Neural crest cell (in vitro differentiated cells): ENCODE measurements around the gene SLC39A5. TPM values are rescaled to one million over a fixed set of nuclear protein-coding genes. Genes with fewer than 3 reads are reported as not detected.
A peak's percentile ranks its signal among the peaks of the same experiment; 100 is the strongest.

Experiments
- DNase-seq: peaks from one replicate; pipeline ENCODE4 v3.0.0; 2021; ENCODE audit warnings: low read depth, mixed read lengths, low spot score
- H3K27ac Mint-ChIP-seq: one replicate; pipeline ENCODE4 v1.8.0; 2021; ENCODE audit warnings: mild to moderate bottlenecking, mixed read lengths; ENCODE audit not compliant: unreplicated experiment
- H3K27me3 Mint-ChIP-seq: 2 replicates; pipeline ENCODE4 v1.8.0; 2021; ENCODE audit warnings: low read depth, mild to moderate bottlenecking, mixed read lengths
- H3K36me3 Mint-ChIP-seq: 2 replicates; pipeline ENCODE4 v1.8.0; 2021; ENCODE audit warnings: low read depth, mild to moderate bottlenecking, mixed read lengths
- H3K4me1 Mint-ChIP-seq: 2 replicates; pipeline ENCODE4 v1.8.0; 2021; ENCODE audit warnings: mixed read lengths
- H3K4me3 Mint-ChIP-seq: one replicate; pipeline ENCODE4 v1.8.0; 2021; ENCODE audit warnings: mild to moderate bottlenecking, mixed read lengths
- H3K9me3 Mint-ChIP-seq: 2 replicates; pipeline ENCODE4 v1.8.0; 2021; ENCODE audit warnings: mixed read lengths
- total RNA-seq: library from RNA; stranded (reverse); gene quantifications from 2 replicates; pipeline ENCODE4 v1.2.1, GENCODE V29; 2021
- TF ChIP-seq, protein P1 (sequence below): fragments of 200-600 bp; sonication (generic); conservative IDR thresholded peaks from 2 replicates; pipeline ENCODE4 v1.5.0; 2021; ENCODE audit warnings: antibody characterized with exemption, mild to moderate bottlenecking

The SLC39A5 gene
- total RNA-seq, 1 donor from 2014 or later, result 0.65 TPM

DNA sequence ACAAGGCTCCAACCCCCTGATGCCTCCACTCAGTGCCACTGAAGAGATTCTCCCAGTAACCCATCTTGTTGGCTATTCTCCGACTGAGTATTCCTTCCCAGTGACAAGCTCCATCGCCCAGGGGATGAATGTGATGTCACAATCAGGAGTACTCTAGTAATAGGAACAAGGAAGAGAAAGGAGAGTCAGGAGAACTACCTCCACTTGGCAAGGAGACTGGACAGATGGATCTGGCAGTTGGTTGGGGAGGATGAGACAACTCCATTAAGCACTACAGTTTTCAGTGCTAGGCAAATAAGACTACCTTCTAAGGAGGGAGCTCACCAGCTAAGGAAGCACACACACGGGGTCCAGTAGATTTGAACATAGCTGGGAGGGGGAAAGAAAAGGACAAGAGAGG, 13.4 kb upstream of the SLC39A5 start:
- no peak overlapping the region for H3K27ac Mint-ChIP-seq

DNA sequence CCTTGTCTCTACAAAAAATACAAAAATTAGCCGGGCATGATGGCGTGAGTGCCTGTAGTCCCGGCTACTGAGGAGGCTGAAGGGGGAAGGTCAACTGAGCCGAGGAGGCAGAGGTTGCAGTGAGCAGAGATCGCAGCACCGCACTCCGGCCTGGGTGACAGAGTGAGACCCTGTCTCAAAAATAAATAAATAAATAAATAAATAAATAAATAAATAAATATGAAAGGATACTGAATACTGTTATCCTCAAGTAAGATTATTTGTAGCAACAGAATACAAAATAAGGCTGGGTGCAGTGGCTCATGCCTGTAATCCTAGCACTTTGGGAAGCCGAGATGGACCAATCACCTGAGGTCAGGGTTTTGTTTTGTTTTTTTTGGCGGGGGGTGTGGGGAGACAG, 10.0 kb upstream of the SLC39A5 start:
- Mint-ChIP-seq H3K36me3 (peaks cover 9% of the 10 kb centered on the region), H3K27me3 (no peaks in the 10 kb centered on the region), H3K9me3 (no peaks in the 10 kb centered on the region), H3K27ac (no peak overlapping the region), H3K4me1 (peaks cover 38% of the 10 kb centered on the region), H3K4me3 (peak overlapping the region; percentile 74)
- no peak for DNase-seq
- TF ChIP-seq, protein P1, sequence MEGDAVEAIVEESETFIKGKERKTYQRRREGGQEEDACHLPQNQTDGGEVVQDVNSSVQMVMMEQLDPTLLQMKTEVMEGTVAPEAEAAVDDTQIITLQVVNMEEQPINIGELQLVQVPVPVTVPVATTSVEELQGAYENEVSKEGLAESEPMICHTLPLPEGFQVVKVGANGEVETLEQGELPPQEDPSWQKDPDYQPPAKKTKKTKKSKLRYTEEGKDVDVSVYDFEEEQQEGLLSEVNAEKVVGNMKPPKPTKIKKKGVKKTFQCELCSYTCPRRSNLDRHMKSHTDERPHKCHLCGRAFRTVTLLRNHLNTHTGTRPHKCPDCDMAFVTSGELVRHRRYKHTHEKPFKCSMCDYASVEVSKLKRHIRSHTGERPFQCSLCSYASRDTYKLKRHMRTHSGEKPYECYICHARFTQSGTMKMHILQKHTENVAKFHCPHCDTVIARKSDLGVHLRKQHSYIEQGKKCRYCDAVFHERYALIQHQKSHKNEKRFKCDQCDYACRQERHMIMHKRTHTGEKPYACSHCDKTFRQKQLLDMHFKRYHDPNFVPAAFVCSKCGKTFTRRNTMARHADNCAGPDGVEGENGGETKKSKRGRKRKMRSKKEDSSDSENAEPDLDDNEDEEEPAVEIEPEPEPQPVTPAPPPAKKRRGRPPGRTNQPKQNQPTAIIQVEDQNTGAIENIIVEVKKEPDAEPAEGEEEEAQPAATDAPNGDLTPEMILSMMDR, result no peak

More for the DNA sequence above, 13.4 kb upstream of the SLC39A5 start:
- TF ChIP-seq, protein P1, result no peak
- Mint-ChIP-seq H3K4me1 (peaks cover 11% of the 10 kb centered on the region), H3K36me3 (peaks cover 15% of the 10 kb centered on the region), H3K4me3 (peak overlapping the region; percentile 72), H3K9me3 (no peaks in the 10 kb centered on the region), H3K27me3 (no peaks in the 10 kb centered on the region)
- no peak for DNase-seq

DNA sequence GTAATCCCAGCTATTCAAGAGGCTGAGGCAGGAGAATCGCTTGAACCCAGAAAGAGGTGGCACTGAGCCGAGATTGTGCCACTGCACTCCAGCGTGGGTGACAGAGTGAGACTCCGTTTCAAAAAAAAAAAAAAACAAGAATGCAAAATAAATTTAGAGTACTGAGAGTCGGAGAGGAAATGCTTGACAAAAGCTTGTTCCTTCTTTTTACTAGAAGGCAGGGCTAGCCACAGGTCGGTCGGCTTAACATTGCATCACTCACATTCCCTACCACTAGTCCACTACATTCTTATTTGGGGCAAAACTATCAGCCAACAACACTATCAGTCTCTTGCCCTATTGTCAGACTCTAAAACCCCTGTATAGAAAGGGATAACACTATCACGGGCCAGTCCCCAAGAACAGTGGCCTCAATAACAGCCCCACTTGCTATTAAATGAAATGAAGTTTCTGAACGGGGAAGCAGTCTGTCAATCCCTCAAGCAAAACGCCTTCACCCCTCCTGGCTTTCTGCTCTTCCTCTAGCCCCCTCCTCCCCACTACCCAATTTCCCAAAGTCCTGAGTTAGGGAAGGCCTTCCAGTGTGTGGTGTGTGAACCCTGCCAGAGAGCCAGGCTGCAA, 9.1 kb upstream of the SLC39A5 start:
- Mint-ChIP-seq H3K4me3 (peak overlapping the region; percentile 100), H3K27ac (peak overlapping the region; percentile 95), H3K36me3 (peaks cover 4% of the 10 kb centered on the region), H3K9me3 (no peaks in the 10 kb centered on the region), H3K27me3 (no peaks in the 10 kb centered on the region), H3K4me1 (peaks cover 46% of the 10 kb centered on the region)
- TF ChIP-seq, protein P1, result no peak
- DNase-seq, result no peak

DNA sequence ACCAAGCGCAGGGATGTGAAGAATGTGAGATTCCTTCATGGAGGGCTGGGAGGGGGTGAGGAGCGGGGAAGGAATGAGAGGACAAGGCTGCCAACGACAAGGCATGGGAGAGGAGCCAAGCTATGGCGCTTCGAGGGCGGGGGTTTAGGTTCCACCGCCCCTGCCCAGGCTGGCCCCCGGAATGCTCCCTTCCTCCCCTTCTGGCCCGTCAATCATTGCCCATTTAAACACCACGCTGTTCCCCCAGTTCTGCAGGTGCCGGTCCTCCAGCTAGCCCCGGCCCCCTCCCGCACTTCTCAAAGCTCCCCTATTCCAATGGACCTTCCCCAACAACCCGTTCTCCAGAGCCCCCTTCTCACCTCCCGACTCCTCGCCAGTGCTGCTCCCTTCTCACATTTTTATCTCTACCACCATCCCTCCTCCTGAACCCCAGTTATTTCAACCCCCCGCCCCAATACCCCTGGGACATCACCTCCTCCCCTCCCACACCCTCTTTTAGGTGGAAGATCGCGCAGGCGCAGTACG, 8.6 kb upstream of the SLC39A5 start:
- Mint-ChIP-seq H3K36me3 (peaks cover 4% of the 10 kb centered on the region), H3K9me3 (no peaks in the 10 kb centered on the region), H3K4me1 (peaks cover 46% of the 10 kb centered on the region), H3K4me3 (peak overlapping the region; percentile 100), H3K27ac (peak overlapping the region; percentile 95), H3K27me3 (no peaks in the 10 kb centered on the region)
- TF ChIP-seq, protein P1, result no peak
- peak; percentile 14 for DNase-seq

DNA sequence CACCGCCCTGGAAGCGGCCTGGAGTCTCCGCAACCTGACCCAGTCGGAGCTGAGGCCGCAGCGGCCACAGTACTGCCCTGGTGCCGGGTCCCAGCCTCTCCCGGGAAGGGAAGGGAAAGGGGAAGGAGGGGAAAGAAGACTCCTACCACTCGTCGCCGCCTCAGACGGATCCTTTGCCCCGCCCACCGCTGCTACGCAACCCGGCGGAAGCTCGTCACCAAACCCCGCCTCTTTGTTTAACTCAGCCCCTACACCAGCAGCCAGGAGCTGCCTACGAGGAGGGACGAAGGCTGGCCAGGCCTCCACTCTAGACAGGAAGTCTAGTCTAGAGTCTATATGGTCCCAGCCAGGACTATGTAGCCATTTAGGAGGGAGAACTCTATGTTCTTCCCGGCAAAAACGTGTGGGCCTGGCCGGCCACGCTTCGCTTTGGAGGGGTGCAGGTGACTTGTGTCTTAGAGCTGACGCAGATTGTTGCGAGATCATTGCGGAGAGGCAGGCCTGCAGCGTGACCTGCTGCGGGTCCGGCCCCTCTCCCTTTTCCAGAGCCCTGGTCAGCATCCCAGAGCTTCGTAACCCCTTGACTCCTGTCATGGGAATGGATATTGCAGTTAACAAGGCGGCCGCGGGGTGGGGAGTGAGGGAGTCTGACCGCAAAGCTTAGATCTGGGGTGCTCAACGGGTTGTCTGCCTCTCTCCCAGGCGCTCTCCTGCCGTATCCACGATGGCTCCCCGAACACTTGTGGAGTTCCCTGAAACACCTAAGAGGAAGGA, 7.9 kb upstream of the SLC39A5 start, which contains the start of gene RNF41:
RNF41 (minus strand) TSS at position 166 of the 774 bp plus-strand sequence. CDS start 7,875 bp downstream, outside the sequence.
- no peaks in the 10 kb centered on the region for H3K36me3 Mint-ChIP-seq
- DNase-seq, result peak; percentile 93
- H3K4me3 Mint-ChIP-seq, result peak within 1 kb of the TSS; percentile 100
- H3K27ac Mint-ChIP-seq, result peak within 1 kb of the TSS; percentile 95
- TF ChIP-seq, protein P1, result no peak
- no peaks in the 10 kb centered on the region for H3K9me3 Mint-ChIP-seq
- H3K27me3 Mint-ChIP-seq, result no peaks in the 10 kb centered on the region
- peaks cover 46% of the 10 kb centered on the region for H3K4me1 Mint-ChIP-seq
